ENCODE data around the gene ADCY4.

Gene ADCY4

DNA sequence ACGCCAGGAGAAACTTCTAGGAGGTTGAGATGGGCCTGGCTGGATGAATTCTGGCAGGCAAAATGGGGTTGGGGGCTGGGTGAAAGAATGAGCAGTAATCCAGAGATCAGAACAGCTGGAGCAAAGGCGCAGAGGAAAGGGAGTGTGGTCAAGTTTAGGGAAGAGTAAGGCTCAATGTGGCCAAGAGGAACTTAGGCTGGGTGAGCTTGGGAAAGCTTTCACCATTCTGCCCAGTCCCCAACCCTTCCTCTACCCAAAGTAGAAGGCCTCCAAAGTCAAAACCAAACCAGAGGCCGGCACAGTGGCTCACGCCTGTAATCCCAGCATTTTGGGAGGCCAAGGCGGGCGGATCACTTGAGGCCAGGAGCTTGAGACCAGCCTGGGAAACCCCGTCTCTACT lies 53.2 kb downstream of the ADCY4 start:
- no peak overlapping the region for H3K4me3 ChIP-seq (replicated peaks in 1 of 2; ENCODE audit: low read depth in 2 of 2, low read length in 2 of 2)
- TF ChIP-seq, protein P1, sequence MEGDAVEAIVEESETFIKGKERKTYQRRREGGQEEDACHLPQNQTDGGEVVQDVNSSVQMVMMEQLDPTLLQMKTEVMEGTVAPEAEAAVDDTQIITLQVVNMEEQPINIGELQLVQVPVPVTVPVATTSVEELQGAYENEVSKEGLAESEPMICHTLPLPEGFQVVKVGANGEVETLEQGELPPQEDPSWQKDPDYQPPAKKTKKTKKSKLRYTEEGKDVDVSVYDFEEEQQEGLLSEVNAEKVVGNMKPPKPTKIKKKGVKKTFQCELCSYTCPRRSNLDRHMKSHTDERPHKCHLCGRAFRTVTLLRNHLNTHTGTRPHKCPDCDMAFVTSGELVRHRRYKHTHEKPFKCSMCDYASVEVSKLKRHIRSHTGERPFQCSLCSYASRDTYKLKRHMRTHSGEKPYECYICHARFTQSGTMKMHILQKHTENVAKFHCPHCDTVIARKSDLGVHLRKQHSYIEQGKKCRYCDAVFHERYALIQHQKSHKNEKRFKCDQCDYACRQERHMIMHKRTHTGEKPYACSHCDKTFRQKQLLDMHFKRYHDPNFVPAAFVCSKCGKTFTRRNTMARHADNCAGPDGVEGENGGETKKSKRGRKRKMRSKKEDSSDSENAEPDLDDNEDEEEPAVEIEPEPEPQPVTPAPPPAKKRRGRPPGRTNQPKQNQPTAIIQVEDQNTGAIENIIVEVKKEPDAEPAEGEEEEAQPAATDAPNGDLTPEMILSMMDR (IDR thresholded peaks at IDR 0.05; ENCODE audit: low read depth, low read length), result no peak
- DNase-seq (ENCODE audit: low read depth in 2 of 2), result no peak

DNA sequence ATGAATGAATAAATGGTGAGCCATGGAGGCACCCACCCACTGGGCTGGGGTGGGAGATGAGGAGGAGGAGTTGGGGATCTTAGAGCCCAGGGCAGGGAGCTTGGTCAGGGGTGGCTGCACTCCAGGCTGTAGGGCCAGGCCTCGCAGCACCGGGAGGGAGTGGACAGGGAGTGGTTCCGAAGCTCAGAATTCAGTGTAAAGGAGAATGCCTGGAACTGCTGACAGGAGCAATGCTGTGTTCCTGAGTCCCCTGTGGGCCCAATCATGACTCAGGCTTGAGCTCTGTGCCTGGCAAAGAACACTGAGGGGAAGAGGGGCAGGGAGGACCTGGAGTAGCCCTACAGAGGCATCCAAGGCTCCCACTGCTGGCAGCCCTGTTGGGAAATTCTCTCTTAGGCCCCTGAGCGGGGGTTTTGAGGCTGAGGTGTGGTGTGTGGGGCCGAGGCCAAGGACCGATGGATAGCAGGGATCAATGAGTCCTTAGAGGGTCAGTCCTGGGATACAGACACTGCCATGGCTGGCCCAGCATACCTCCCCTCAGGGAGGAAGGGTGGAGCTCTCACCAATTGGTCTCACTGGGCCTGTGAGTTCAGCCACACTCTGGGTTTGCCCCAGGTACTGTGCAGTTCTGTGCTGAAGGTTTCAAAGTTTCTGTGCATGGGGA lies 53.9 kb downstream of the ADCY4 start:
- TF ChIP-seq, protein P1 (IDR thresholded peaks at IDR 0.05; ENCODE audit: low read depth, low read length), result no peak
- no peak overlapping the region for H3K4me3 ChIP-seq (replicated peaks in 1 of 2; ENCODE audit: low read depth in 2 of 2, low read length in 2 of 2)
- DNase-seq (ENCODE audit: low read depth in 2 of 2), result peak; percentile 31 to 62

DNA sequence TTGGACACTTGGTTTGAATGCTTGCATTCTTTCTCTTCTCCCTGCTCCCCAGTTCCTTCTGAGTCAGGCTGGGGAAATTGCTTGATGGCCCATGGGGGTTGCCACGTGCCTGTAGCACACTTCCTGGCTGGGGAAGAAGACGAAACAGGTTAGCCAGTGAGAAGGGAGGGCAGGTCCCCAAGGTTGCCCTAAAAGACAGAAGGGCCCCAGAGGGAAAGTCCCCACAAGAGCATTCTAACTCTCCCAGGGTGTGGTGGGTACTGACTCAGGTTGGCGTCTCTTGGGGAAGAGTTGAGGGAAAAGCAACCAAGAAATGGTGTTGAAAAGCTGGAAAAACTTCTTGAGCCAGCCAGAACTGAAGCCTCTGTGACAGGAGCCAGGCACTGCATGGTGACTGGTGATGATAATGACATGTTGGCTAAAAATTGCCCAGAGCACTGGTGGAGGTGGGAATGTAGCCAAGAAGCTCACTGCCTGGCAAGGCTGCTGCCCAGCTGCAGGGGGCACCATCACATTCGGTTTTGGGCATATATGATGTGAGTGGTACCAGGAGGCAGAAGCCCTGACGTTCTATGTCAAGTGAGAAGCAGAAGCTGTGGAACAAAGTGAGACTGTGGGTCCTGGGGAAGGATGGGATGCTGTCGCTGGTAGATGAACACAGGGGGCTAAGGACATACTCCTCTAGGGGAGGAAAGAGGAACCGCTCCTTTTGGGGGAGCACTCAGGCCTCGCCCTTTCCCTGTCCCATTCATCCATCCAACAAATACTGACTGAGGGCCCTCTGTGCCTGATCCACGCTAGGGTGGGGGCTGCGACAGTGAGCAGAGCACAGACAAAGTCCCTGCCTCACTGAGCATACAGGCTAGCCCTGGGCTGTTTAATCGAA lies 55.3 kb downstream of the ADCY4 start:
- H3K4me3 ChIP-seq (replicated peaks in 1 of 2; ENCODE audit: low read depth in 2 of 2, low read length in 2 of 2), result no peak overlapping the region
- DNase-seq (ENCODE audit: low read depth in 2 of 2), result peak; percentile 19 to 20
- TF ChIP-seq, protein P1 (IDR thresholded peaks at IDR 0.05; ENCODE audit: low read depth, low read length), result peak; percentile 7

DNA sequence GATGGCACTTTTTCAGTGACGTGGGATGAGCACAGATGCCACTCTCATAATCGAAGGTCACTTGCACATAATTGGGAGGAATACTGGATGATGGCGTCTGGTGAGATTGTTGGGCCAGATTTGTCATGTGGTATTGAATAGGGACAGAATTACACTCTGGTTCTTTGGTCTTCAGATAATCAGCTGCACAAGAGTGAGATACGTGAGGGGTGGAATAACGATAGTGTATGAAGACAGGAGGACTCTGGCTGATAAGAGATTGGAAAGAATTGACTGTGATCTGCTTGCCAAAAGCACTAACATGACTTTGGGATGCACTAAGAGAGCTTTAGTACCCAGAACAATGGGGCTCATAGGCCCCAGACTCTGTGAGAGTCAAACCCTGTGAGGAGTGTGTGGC lies 56.4 kb downstream of the ADCY4 start:
- DNase-seq (ENCODE audit: low read depth in 2 of 2), result no peak
- TF ChIP-seq, protein P1 (IDR thresholded peaks at IDR 0.05; ENCODE audit: low read depth, low read length), result no peak
- no peak overlapping the region for H3K4me3 ChIP-seq (replicated peaks in 1 of 2; ENCODE audit: low read depth in 2 of 2, low read length in 2 of 2)

DNA sequence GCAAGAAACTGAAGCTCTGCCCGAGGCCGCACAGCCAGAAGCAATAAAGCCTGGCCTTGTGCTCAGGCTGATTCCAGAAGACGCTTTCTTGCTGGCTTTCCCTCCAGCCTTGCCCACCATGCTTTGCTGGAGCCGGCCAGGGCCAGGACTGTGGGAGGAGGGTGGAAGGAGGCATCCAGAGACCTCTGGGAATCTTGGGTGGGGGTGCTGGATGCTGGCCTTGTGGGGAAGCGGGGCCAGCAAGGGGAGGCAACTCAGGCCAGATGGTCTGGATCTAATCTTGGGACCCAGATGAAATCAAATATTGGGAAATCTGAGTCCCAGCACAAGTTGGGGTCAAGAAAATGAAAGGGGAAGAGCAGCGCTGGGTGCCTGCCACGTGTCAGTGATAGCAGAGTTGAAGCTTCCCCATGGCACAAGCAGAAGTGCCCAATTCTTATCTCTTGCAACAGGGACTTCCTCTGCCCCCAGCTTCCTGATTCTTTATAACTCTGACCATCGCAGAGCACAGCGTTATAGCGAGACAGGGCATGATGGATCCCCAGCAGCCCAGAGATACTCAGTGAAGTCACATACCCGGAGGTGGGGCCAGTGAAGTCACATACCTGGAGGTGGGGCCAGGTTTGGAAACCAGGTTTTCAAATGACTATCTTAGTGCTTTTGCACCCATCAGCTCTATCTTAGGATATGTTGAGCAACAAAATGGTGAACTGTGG lies 57.1 kb downstream of the ADCY4 start:
- TF ChIP-seq, protein P1 (IDR thresholded peaks at IDR 0.05; ENCODE audit: low read depth, low read length), result no peak
- no peak for DNase-seq (ENCODE audit: low read depth in 2 of 2)
- H3K4me3 ChIP-seq (replicated peaks in 1 of 2; ENCODE audit: low read depth in 2 of 2, low read length in 2 of 2), result no peak overlapping the region

DNA sequence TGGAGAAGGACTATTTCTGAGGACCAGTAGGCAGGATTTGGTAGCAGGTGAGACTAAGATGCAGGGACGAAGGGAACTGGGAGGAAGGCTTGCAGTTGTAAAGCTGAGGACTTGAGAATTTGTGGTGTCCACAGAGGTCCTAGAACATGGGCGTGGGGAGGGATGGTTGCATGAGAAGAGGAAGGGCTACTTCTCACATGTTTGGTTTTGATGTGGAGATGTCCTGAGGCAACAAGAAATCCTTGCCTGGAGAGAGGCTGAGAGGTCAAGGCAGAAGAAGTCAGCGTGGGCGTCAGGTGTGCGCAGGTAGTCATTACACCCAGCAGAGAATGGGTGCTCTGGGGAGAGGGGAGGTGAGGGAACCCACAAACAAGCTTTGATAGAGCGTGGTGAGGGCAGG lies 57.8 kb downstream of the ADCY4 start:
- no peak overlapping the region for H3K4me3 ChIP-seq (replicated peaks in 1 of 2; ENCODE audit: low read depth in 2 of 2, low read length in 2 of 2)
- TF ChIP-seq, protein P1 (IDR thresholded peaks at IDR 0.05; ENCODE audit: low read depth, low read length), result no peak
- DNase-seq (ENCODE audit: low read depth in 2 of 2), result no peak
